MCF 10A (cell line): Measurements from ENCODE around the gene RBM44. TPM values are rescaled to one million over a fixed set of nuclear protein-coding genes. Genes with fewer than 3 reads are reported as not detected.

Experiments used
- BruUV-seq: library from RNA; stranded (reverse); fragments of 400-500 nt; replicated peaks from 2 replicates; lab custom pipeline; 2021; lab: Mats Ljungman, UMichigan
- CTCF ChIA-PET: fragments of 300-600 bp; sonication (Branson Sonifier 250); formaldehyde crosslinking; extraction: SDS; loops from one replicate; lab custom pipeline; 2021; ENCODE audit warnings: antibody characterized with exemption, inconsistent platforms; lab: Yijun Ruan, JAX
- POLR2A ChIA-PET: fragments of 300-600, 350-650 bp; sonication (Branson Sonifier 250); formaldehyde crosslinking; extraction: SDS; loops from one replicate; lab custom pipeline; 2020; ENCODE audit warnings: antibody characterized with exemption, inconsistent platforms; lab: Yijun Ruan, JAX
- DNase-seq: peaks from one replicate; pipeline ENCODE4 v3.0.0-alpha.2; 2018; ENCODE audit not compliant: unreplicated experiment
- H3K27ac Mint-ChIP-seq: one replicate; pipeline ENCODE4 v1.8.0; 2022; ENCODE audit warnings: mild to moderate bottlenecking, low read depth, mixed read lengths; ENCODE audit not compliant: unreplicated experiment
- H3K27me3 Mint-ChIP-seq: one replicate; pipeline ENCODE4 v1.8.0; 2022; ENCODE audit warnings: mixed read lengths; ENCODE audit not compliant: insufficient read depth, unreplicated experiment
- H3K36me3 Mint-ChIP-seq: one replicate; pipeline ENCODE4 v1.8.0; 2022; ENCODE audit warnings: mild to moderate bottlenecking, moderate library complexity, mixed read lengths; ENCODE audit not compliant: insufficient read depth, unreplicated experiment
- H3K4me1 Mint-ChIP-seq: one replicate; pipeline ENCODE4 v1.8.0; 2022; ENCODE audit warnings: mixed read lengths; ENCODE audit not compliant: insufficient read depth, unreplicated experiment
- H3K4me3 Mint-ChIP-seq: one replicate; pipeline ENCODE4 v1.8.0; 2022; ENCODE audit warnings: mild to moderate bottlenecking, moderate library complexity, mixed read lengths; ENCODE audit not compliant: unreplicated experiment
- H3K9me3 Mint-ChIP-seq: one replicate; pipeline ENCODE4 v1.8.0; 2022; ENCODE audit warnings: mixed read lengths; ENCODE audit not compliant: unreplicated experiment
- intact Hi-C: fragments of 100-400 bp; cut with micrococcal nuclease; formaldehyde crosslinking; loops from 2 replicates; pipeline ENCODE4 v1.14.1; 2022
- total RNA-seq: library from RNA; stranded (reverse); gene quantifications from 2 replicates; pipeline ENCODE4 v1.2.3, GENCODE V29; 2022
- TF ChIP-seq, protein P1 (sequence below): fragments of 200-600 bp; IDR thresholded peaks from one replicate; pipeline ENCODE4 v1.8.0; 2022; ENCODE audit warnings: antibody characterized with exemption, mild to moderate bottlenecking; ENCODE audit not compliant: unreplicated experiment

RBM44 gene
- total RNA-seq, 1 experiment from 2014 or later: 0.23 TPM

DNA sequence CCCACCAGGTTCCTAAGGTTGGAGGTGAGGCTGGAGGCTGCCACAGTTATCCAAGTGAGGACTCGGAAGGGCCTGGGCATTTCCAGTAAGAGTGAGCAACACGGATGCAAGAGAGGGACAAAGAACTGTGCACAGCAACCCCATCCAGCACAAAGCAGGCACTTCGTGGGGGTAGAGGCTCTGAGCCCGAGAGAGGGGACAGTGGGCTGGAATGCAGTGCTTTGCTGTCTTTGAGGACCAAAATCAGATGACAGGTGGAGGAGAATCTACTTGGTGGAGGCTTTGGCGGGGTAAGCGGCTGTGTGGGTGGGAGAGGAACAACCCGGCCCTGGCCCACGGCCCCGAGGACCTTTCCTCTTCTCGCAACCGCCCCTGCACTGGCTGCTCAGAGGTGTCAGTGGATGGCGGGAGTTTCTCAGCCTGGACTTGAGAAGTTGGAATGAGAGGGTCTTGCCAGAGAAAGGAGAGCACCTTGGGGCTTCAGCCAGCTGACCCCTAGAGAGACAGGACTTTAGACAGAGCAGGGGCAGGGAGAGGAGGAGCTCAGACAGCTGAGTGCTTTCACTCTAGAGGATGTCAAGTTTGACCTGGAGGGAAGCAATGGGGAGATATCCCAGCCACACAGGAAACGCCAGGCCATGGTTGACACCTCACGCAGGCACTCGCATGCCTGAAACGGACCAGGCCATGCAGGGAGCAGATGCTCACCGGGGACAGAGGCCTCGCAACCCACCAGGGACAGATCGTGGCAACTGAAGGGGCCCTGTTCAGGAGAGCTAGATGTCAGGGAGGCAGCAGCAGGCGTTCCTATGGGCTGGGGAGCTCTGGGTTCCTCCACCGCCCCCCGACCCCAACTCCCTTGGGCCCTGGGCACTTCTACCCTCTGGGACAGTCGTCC lies 72.4 kb downstream of the RBM44 start:
- intact Hi-C loops: no loop called here
- no TSS peak for BruUV-seq
- CTCF ChIA-PET: no interaction called here
- H3K36me3 Mint-ChIP-seq: no peaks in the 10 kb centered on the region
- H3K27ac Mint-ChIP-seq: peak overlapping the region; percentile 61
- DNase-seq: no peak
- peaks cover 31% of the 10 kb centered on the region for H3K4me1 Mint-ChIP-seq
- POLR2A ChIA-PET: no interaction called here
- TF ChIP-seq, protein P1, sequence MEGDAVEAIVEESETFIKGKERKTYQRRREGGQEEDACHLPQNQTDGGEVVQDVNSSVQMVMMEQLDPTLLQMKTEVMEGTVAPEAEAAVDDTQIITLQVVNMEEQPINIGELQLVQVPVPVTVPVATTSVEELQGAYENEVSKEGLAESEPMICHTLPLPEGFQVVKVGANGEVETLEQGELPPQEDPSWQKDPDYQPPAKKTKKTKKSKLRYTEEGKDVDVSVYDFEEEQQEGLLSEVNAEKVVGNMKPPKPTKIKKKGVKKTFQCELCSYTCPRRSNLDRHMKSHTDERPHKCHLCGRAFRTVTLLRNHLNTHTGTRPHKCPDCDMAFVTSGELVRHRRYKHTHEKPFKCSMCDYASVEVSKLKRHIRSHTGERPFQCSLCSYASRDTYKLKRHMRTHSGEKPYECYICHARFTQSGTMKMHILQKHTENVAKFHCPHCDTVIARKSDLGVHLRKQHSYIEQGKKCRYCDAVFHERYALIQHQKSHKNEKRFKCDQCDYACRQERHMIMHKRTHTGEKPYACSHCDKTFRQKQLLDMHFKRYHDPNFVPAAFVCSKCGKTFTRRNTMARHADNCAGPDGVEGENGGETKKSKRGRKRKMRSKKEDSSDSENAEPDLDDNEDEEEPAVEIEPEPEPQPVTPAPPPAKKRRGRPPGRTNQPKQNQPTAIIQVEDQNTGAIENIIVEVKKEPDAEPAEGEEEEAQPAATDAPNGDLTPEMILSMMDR: no peak
- H3K4me3 Mint-ChIP-seq: no peak overlapping the region
- H3K9me3 Mint-ChIP-seq: no peaks in the 10 kb centered on the region
- no peaks in the 10 kb centered on the region for H3K27me3 Mint-ChIP-seq

- H3K36me3 Mint-ChIP-seq: no peaks in the 10 kb centered on the region
- intact Hi-C loops: no loop called here
- BruUV-seq: no TSS peak
- ChIA-PET POLR2A (interaction anchor here (1.0 to 4.7 kb wide), 7 partner anchors 11 to 189 kb away, joined by 3 to 53 read pairs (median 4); partner anchors contain the start of gene SCLY), CTCF (interaction anchor here (2.1 kb wide), 1 partner anchor 14 kb away, joined by 4 read pairs; no protein-coding TSS in a partner anchor)
- H3K27me3 Mint-ChIP-seq: no peaks in the 10 kb centered on the region
- no peaks in the 10 kb centered on the region for H3K9me3 Mint-ChIP-seq
- no peak overlapping the region for H3K4me3 Mint-ChIP-seq
- H3K27ac Mint-ChIP-seq: no peak overlapping the region
- peaks cover 32% of the 10 kb centered on the region for H3K4me1 Mint-ChIP-seq
- no peak for DNase-seq
- TF ChIP-seq, protein P1: no peak
Measured at GRCh38 chr2:237872178-237872887, 73.8 kb downstream of the RBM44 start.

GRCh38 chr2:237873421-237873831 lies 74.8 kb downstream of the RBM44 start:
- no peaks in the 10 kb centered on the region for H3K27me3 Mint-ChIP-seq
- H3K27ac Mint-ChIP-seq: peak overlapping the region; percentile 86
- POLR2A ChIA-PET: interaction anchor here (0.6 to 4.7 kb wide), 12 partner anchors 10 to 367 kb away, joined by 3 to 53 read pairs (median 4); partner anchors contain the start of genes HES6 and SCLY
- BruUV-seq: no TSS peak
- DNase-seq: peak; percentile 65
- H3K36me3 Mint-ChIP-seq: no peaks in the 10 kb centered on the region
- TF ChIP-seq, protein P1: no peak
- peaks cover 33% of the 10 kb centered on the region for H3K4me1 Mint-ChIP-seq
- intact Hi-C loops: no loop called here
- CTCF ChIA-PET: interaction anchor here (0.6 to 2.1 kb wide), 4 partner anchors 15 to 390 kb away, joined by 3 to 4 read pairs (median 4); no protein-coding TSS in a partner anchor
- no peaks in the 10 kb centered on the region for H3K9me3 Mint-ChIP-seq
- no peak overlapping the region for H3K4me3 Mint-ChIP-seq
